GM18951 (cell line): ENCODE data around the gene PLD5.

Source experiments
- POLR2A ChIP-seq: IDR thresholded peaks from 4 replicates; pipeline ENCODE4 v1.6.1; 2011; ENCODE audit warnings: mild to moderate bottlenecking; ENCODE audit not compliant: insufficient read length, insufficient read depth; ENCODE audit errors: extremely low read depth
- in situ Hi-C: fragments of 300-500 bp; cut with MboI; formaldehyde crosslinking; loops from one replicate; pipeline ENCODE4 v1.12.0; 2022; ENCODE audit warnings: low sequenced_read_pairs, mixed read lengths, inconsistent platforms; ENCODE audit not compliant: unreplicated experiment

The PLD5 gene

GRCh38 chr1:242525769-242526168, 1.3 kb upstream of the PLD5 start:
- in situ Hi-C loops: no loop called here
- no peak for TF ChIP-seq POLR2A

DNA sequence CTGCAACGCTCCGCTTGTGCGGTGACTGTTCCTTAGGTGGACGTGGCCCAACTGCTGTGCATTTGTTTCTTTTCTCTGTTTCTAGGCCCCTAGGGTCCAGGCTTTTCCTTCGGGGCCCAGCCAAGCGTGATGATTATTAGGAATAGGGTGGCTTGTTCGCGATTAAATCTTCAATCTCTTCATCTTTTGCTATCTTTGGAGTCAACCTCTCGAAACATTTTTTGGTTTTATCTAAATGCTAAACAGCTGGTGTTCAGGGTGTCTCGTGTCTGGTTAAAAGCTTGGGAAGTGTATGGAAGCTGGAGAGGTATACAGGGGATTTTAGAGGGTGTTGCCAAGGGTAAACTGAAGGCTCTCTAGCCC, 844 bp upstream of the PLD5 start:
- TF ChIP-seq POLR2A: no peak
- in situ Hi-C loops: no loop called here

- no peak for TF ChIP-seq POLR2A
- in situ Hi-C loops: no loop called here
These were observed 552 bp downstream of the PLD5 start for GRCh38 chr1:242523719-242524570.

DNA sequence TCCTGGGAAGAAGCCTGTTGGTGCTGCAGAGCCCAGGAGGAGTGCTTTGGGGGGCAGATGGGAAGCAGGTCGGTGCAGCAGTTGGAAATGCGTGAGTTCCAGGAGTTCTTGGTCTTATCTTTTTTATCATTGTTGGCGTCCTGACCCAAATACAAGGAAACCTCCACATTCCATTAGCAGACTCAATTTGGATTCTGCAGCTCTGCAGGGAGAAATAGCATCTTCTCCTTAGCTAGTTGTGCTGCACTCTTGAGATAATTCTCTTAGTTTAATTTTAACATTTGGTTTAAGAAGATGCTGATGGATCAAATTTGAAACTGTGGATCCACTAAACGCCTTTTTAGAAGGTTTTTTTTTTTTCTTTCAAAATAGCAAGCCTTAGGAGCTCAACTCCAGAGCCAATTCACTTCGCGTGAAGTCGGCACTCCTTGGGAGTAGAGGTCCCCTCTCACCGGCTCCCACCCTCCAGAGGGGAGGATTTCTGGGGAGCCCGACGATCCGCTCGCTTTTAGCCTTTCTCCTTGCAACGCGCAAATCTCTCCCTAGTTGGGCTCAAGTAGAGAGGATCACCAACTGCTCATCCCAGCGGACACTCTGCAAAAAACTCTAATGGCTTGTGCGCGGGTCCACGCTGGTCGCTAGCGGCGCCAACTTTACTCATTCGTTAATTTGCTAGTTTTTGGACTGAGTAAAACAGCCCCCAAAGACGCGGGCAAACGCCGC, 1.3 kb downstream of the PLD5 start:
- no peak for TF ChIP-seq POLR2A
- in situ Hi-C loops: no loop called here

- TF ChIP-seq POLR2A: no peak
- in situ Hi-C loops: no loop called here
These were observed 2.1 kb downstream of the PLD5 start for GRCh38 chr1:242522304-242522945.

DNA sequence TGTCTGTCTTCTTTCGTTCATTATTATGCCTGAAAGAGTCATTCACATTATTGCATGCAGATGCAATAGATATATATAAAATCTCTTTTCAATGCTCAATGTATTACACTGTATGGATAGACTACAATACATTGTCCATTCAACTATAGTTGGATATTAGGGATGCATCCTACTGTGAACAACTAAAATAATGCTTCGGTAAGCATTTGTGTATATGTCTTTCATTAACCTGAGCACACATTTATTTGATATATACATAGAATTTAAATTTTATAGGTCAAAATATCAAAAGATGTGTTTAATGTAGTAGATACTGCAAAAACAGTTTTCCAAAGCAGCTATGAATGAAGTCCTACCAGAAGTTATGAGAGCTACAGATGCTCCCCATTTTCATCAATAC, 8.9 kb downstream of the PLD5 start:
- in situ Hi-C loops: no loop called here

GRCh38 chr1:242506724-242507123, 17.8 kb downstream of the PLD5 start:
- in situ Hi-C loops: no loop called here
- no peak for TF ChIP-seq POLR2A

More for the DNA sequence above, 8.9 kb downstream of the PLD5 start:
- TF ChIP-seq POLR2A: no peak

- in situ Hi-C loops: no loop called here
- no peak for TF ChIP-seq POLR2A
These were observed 35.0 kb downstream of the PLD5 start for GRCh38 chr1:242489545-242489944.

GRCh38 chr1:242477944-242478343, 46.6 kb downstream of the PLD5 start:
- in situ Hi-C loops: no loop called here
- TF ChIP-seq POLR2A: no peak

DNA sequence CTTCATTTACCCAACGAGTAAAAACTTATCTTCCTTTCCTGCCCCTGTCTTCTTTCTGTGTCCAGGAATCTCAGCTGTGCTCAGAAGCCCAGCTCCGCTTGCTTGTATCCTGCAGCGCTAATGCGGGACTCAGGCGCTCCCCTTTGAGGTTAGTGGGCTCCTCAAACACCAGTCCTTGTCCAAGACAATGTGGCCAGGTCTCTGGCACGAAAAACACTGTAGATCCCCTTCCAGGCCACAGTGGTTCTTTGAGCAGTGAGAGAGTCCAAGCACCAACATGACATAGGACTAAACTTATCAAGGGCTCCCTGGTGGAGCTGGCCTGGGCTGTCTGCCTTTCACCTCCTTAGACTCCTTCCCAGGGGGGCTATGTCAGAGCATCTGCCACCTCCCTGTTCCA, 53.7 kb downstream of the PLD5 start:
- no peak for TF ChIP-seq POLR2A
- in situ Hi-C loops: loop anchor here (25.0 kb wide), 1 partner anchor 842 kb away; no protein-coding TSS in a partner anchor

- TF ChIP-seq POLR2A: no peak
- in situ Hi-C loops: loop anchor here (25.0 kb wide), 1 partner anchor 844 kb away; no protein-coding TSS in a partner anchor
These were observed 55.7 kb downstream of the PLD5 start for GRCh38 chr1:242468784-242469183.

DNA sequence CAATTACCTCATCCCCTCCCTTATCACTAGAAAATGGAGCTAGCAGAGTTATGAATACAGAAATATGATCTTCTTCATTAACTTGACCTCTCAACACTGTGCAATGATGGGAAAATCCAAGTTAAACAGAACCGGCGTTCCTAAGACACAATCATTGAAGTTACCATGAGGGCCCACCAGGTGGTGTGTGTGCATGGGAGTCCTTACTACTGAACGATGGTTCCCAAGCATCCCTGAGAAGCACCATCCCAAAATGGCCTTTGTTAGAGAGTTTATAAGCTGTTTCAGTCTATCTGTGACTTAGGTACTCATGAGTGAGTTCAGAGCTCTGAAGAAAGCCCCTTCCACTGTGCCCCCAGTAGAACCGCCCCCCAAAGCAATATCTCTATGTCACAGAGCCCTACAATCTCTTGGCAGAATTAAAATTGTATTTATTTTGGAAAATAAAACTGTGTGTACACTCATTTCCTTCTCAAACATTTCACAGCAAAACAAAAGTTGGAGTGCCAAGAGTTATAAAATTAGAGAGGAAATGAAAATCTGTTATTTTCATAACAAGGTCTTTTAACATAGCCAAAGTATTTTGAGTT, 56.8 kb downstream of the PLD5 start:
- TF ChIP-seq POLR2A: no peak
- in situ Hi-C loops: loop anchor here (25.0 kb wide), 1 partner anchor 845 kb away; no protein-coding TSS in a partner anchor

- in situ Hi-C loops: loop anchor here (25.0 kb wide), 1 partner anchor 849 kb away; no protein-coding TSS in a partner anchor
- no peak for TF ChIP-seq POLR2A
These were observed 61.6 kb downstream of the PLD5 start for GRCh38 chr1:242462867-242463266.

DNA sequence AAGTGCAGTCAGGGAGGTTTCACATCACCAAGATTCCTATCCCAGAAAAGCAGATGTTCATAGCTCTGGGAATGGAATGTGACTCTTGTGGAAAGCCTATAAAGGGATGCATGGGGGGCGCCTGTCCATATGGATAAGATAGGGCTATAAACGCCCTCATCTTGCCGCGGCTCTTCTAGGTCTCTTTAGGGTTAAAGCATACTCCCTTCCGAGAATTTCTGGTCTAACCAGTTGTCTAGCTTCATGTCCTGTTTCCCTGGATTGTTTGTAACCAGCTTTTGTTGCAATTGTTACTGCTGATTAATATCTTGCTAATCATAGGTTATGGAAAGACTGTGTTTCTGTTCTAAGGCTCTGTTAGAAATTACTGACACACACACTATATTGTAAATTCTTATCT, 64.8 kb downstream of the PLD5 start:
- in situ Hi-C loops: loop anchor here (25.0 kb wide), 1 partner anchor 853 kb away; no protein-coding TSS in a partner anchor
